Lung (tissue), 12 donors: ENCODE data around the gene ELOB. TPM values are rescaled to one million over a fixed set of nuclear protein-coding genes. Genes with fewer than 3 reads are reported as not detected.

ENCODE experiments used
- ATAC-seq: fragments of 200-7000 bp; cut with Tn5 transposase; one replicate; pipeline ENCODE4 v1.9.1; 2020; ENCODE audit warnings: moderate number of reproducible peaks; ENCODE audit not compliant: insufficient read depth, low FRiP score
- DNase-seq, 3 donors: peaks; one replicate each; pipeline ENCODE4 v3.0.0-alpha.2; 2013 to 2017
- H3K27ac ChIP-seq, 2 donors: one replicate each; pipeline ENCODE4 v1.5.1; 2013; ENCODE audit warnings: mild to moderate bottlenecking in 2 of 2, moderate library complexity in 2 of 2, control low read depth in 1 of 2, inconsistent platforms in 1 of 2, low read depth in 1 of 2, low read length in 1 of 2
- H3K27me3 ChIP-seq, 3 donors: one replicate each; pipeline ENCODE4 v1.5.1; 2013; ENCODE audit warnings: low read length in 2 of 3; ENCODE audit not compliant: control insufficient read depth in 3 of 3, insufficient read depth in 3 of 3
- H3K36me3 ChIP-seq, 4 donors: one replicate each; pipeline ENCODE4 v1.5.1; 2013; ENCODE audit warnings: low read length in 4 of 4, mild to moderate bottlenecking in 1 of 4, moderate library complexity in 1 of 4; ENCODE audit not compliant: control insufficient read depth in 4 of 4, insufficient read depth in 4 of 4
- H3K4me1 ChIP-seq, 5 donors: one replicate each; pipeline ENCODE4 v1.5.1; 2013; ENCODE audit warnings: low read length in 5 of 5, mild to moderate bottlenecking in 2 of 5, moderate library complexity in 1 of 5; ENCODE audit not compliant: control insufficient read depth in 5 of 5, insufficient read depth in 5 of 5
- H3K4me3 ChIP-seq: one replicate; pipeline ENCODE4 v1.5.1; 2013; ENCODE audit warnings: mild to moderate bottlenecking, control low read depth, moderate library complexity
- H3K9ac ChIP-seq, 2 donors: one replicate each; pipeline ENCODE4 v1.5.1; 2013; ENCODE audit warnings: low read length in 2 of 2, control low read depth in 1 of 2; ENCODE audit not compliant: insufficient read depth in 1 of 2
- H3K9me3 ChIP-seq, 4 donors: one replicate each; pipeline ENCODE4 v1.5.1; 2013; ENCODE audit warnings: low read length in 3 of 4, mild to moderate bottlenecking in 1 of 4, moderate library complexity in 1 of 4; ENCODE audit not compliant: control insufficient read depth in 4 of 4, insufficient read depth in 3 of 4
- CTCF ChIP-seq: IDR thresholded peaks from 2 replicates; pipeline ENCODE4 v1.5.1; 2012; ENCODE audit warnings: mild to moderate bottlenecking; ENCODE audit errors: control extremely low read depth, extremely low read depth
- WGBS, 2 donors: extraction: QIAGEN DNeasy Blood & Tissue Kit; methylation state at CpG; one replicate each; pipeline ENCODE4 v1.1.7; 2013; 5-methylcytosine and 5-hydroxymethylcytosine counted together
- polyA plus RNA-seq, 2 donors: library from polyadenylated mRNA; stranded (reverse); fragments of 200-250 nt; gene quantifications; one replicate each; pipeline ENCODE4 v1.2.1, GENCODE V29; 2013
- total RNA-seq, 2 donors: library from RNA; depleted of rRNA in 1 of 2; stranded (reverse); fragments of >200 nt in 1 of 2; gene quantifications; one replicate each; pipeline ENCODE4 v1.2.1, GENCODE V29; 2014 to 2021
- donor health status: control.
- donor health status: control.
- donor health status: Bipolar disorder and iron deficiency.
- donor health status: healthy.
- donor health status: DM: yes; HTN: yes; CAD: no.

Gene ELOB
- total and polyA plus RNA-seq, 4 donors, result 87.0 to 740 (median 346) TPM

GRCh38 chr16:2756288-2757015 lies 20.6 kb downstream of the ELOB start:
- H3K4me1 ChIP-seq, result peaks cover 10 to 23% (median 14%) of the 10 kb centered on the region in 5 donors
- TF ChIP-seq CTCF, result no peak

GRCh38 chr16:2755158-2755557 lies 21.9 kb downstream of the ELOB start:
- no peak for TF ChIP-seq CTCF
- DNase-seq (no peak), ATAC-seq (no peak)
- H3K36me3 ChIP-seq, result peaks cover 29 to 34% (median 30%) of the 10 kb centered on the region in 4 donors
- peaks cover 11 to 24% (median 14%) of the 10 kb centered on the region in 5 donors for H3K4me1 ChIP-seq
- H3K9me3 ChIP-seq, result peaks cover 0 to 2% (median 0%) of the 10 kb centered on the region in 4 donors
- WGBS, 2 donors, result 20 to 28% methylated on average over 3 of the region's 3 CpGs
- H3K27ac ChIP-seq, result no peak overlapping the region
- no peak overlapping the region for H3K4me3 ChIP-seq
- no peaks in the 10 kb centered on the region for H3K27me3 ChIP-seq
- peak overlapping the region in 1 of 2 donors; percentile 46 for H3K9ac ChIP-seq

More at GRCh38 chr16:2756288-2757015, 20.6 kb downstream of the ELOB start:
- Histone ChIP-seq H3K27ac (no peak overlapping the region), H3K36me3 (peaks cover 32 to 47% (median 38%) of the 10 kb centered on the region in 4 donors), H3K9ac (no peak overlapping the region), H3K4me3 (no peak overlapping the region), H3K27me3 (no peaks in the 10 kb centered on the region), H3K9me3 (peaks cover 0 to 2% (median under 1%) of the 10 kb centered on the region in 4 donors)
- ATAC-seq (no peak), DNase-seq (no peak)
- 90 to 92% methylated on average over 30 of the region's 30 CpGs for WGBS, 2 donors

GRCh38 chr16:2753733-2754020 lies 23.4 kb downstream of the ELOB start:
- no peak for TF ChIP-seq CTCF

More at GRCh38 chr16:2753733-2754020, 23.4 kb downstream of the ELOB start:
- Histone ChIP-seq H3K27me3 (no peaks in the 10 kb centered on the region), H3K27ac (peak overlapping the region in 1 of 2 donors; percentile 100), H3K4me1 (peaks cover 11 to 24% (median 14%) of the 10 kb centered on the region in 5 donors), H3K4me3 (peak overlapping the region; percentile 86), H3K9me3 (peaks cover 0 to 2% (median 0%) of the 10 kb centered on the region in 4 donors), H3K9ac (peak overlapping the region; percentile 72), H3K36me3 (peaks cover 14 to 19% (median 16%) of the 10 kb centered on the region in 4 donors)
- no peak for ATAC-seq
- 1 to 2% methylated on average over 7 of the region's 7 CpGs for WGBS, 2 donors
- no peak for DNase-seq
